ENCODE results near the gene GSDMA.

DNA sequence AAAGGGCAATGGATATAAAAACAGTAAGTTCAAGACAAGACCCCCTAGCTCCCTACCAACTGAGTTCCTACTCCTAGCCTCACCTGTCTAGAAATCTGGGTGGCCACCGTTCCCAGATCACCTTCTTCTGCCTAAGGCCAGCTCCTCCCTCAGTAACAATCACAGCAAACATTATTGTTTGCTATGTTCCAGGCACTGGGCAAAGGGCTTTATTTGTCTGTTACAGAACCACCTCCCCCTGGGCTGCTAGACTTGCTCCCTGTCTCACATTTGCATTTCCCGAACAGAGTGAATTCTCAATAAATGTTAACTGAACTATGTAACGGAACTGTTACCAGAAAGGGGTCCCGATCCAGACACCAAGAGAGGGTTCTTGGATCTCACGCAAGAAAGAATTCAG is 28.5 kb upstream of the GSDMA start:
- no peak for TF ChIP-seq ZNF384 (IDR thresholded peaks at IDR 0.05)
- TF ChIP-seq ELF4 (IDR thresholded peaks at IDR 0.05) = no peak
- TF ChIP-seq NFRKB (IDR thresholded peaks at IDR 0.05) = no peak
- TF ChIP-seq SP1 (IDR thresholded peaks at IDR 0.05) = no peak
- TF ChIP-seq ARNT (IDR thresholded peaks at IDR 0.05) = no peak
- no peak for TF ChIP-seq BHLHE40 (IDR thresholded peaks at IDR 0.05; ENCODE audit: borderline replicate concordance)
- TF ChIP-seq TARDBP (IDR thresholded peaks at IDR 0.05) = no peak
- TF ChIP-seq FOXM1 (IDR thresholded peaks at IDR 0.05; ENCODE audit: borderline replicate concordance) = no peak
- TF ChIP-seq L3MBTL2 (conservative IDR thresholded peaks at IDR 0.05) = no peak
- no peak for TF ChIP-seq HDGF (IDR thresholded peaks at IDR 0.05; ENCODE audit: borderline replicate concordance)
- TF ChIP-seq FOXA1 (IDR thresholded peaks at IDR 0.05) = no peak
- no peak for TF ChIP-seq FOXK2 (IDR thresholded peaks at IDR 0.05)
- no peak for TF ChIP-seq LEF1 (IDR thresholded peaks at IDR 0.05; ENCODE audit: borderline replicate concordance)
- TF ChIP-seq, protein P1, sequence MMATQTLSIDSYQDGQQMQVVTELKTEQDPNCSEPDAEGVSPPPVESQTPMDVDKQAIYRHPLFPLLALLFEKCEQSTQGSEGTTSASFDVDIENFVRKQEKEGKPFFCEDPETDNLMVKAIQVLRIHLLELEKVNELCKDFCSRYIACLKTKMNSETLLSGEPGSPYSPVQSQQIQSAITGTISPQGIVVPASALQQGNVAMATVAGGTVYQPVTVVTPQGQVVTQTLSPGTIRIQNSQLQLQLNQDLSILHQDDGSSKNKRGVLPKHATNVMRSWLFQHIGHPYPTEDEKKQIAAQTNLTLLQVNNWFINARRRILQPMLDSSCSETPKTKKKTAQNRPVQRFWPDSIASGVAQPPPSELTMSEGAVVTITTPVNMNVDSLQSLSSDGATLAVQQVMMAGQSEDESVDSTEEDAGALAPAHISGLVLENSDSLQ (IDR thresholded peaks at IDR 0.05) = no peak
